ENCODE results near the gene ZFP62. TPM values are rescaled to one million over a fixed set of nuclear protein-coding genes. Genes with fewer than 3 reads are reported as not detected.

ZFP62 gene
- total and polyA plus RNA-seq, 9 donors, result 22.7 to 47.8 (median 33.8) TPM

DNA sequence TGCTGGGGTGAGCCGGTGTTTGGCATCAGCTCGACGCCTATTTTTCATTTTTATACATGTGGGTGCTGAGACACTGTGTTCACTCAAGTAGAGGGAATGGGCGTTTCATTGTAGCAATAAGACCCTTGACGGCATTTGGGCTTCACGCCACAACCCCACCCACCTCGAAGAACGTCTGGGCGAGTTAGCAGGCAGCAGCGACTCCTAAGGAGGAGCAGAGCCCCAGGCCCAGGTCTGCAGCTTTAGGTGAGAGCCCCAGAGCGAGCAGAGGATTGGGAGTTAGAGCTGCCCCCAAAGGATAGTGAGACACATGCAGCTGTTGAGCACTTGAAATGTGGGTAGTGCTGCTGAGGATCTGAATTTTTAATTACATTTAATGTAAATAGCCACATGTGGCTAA lies 1.6 kb upstream of the ZFP62 start:
- Histone ChIP-seq H3K4me3 (no peak overlapping the region), H3K9me3 (no peaks in the 10 kb centered on the region), H3K27ac (no peak overlapping the region), H3K4me1 (ENCODE audit: insufficient read depth) (peaks cover 3% of the 10 kb centered on the region), H3K36me3 (no peaks in the 10 kb centered on the region), H3K27me3 (no peaks in the 10 kb centered on the region)
- 53 to 54% (median 53%) methylated on average over 11 of the region's 11 CpGs for WGBS, 3 donors
- intact Hi-C loops (cut with DNase I), result loop anchor here in 2 of 4 donors (5.0 to 10.0 kb wide), 3 partner anchors 60 to 298 kb away; partner anchors contain the start of gene MGAT1 (in 1 of the 2)
- peak in 3 of 5 donors; percentile 26 to 41 (median 31) for DNase-seq
- no peak for TF ChIP-seq EP300 (IDR thresholded peaks at IDR 0.05)
- no peak for TF ChIP-seq POLR2A (IDR thresholded peaks at IDR 0.05)
- TF ChIP-seq CTCF (IDR thresholded peaks at IDR 0.05), result no peak

- H3K4me1 ChIP-seq (ENCODE audit: insufficient read depth), result peaks cover 3% of the 10 kb centered on the region
- H3K27ac ChIP-seq, result peak overlapping the region; percentile 64 to 77
- TF ChIP-seq POLR2A (IDR thresholded peaks at IDR 0.05), result no peak
- peak in 2 of 5 donors; percentile 27 to 31 for DNase-seq
- WGBS, 3 donors, result 1 to 2% (median 1%) methylated on average over 18 of the region's 18 CpGs
- H3K9me3 ChIP-seq, result no peaks in the 10 kb centered on the region
- intact Hi-C loops (cut with DNase I), result loop anchor here in 2 of 4 donors (5.0 to 10.0 kb wide), 3 partner anchors 58 to 296 kb away; partner anchors contain the start of gene MGAT1 (in 1 of the 2)
- no peaks in the 10 kb centered on the region for H3K27me3 ChIP-seq
- no peaks in the 10 kb centered on the region for H3K36me3 ChIP-seq
- peak overlapping the region; percentile 80 for H3K4me3 ChIP-seq
Measured at GRCh38 chr5:180860273-180860886, 696 bp downstream of the ZFP62 start.

DNA sequence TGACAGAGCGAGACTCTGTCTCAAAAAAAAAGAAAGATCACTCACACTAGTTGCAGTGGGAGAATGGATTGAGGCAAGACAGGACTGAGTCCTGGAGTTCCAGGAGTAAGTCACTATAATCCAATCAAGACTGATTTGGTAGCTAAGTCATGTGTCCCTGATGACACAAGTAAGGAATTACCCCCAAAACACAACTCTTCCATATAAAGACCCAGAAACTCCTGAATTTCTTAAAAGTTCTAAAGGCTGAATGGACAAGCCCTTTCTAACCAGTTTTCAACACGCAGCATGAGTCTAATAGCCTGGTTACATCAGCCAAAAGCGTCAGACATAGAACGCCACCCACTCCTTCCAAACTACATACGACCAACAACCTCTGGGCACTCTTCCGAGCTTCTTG lies 2.5 kb downstream of the ZFP62 start:
- Histone ChIP-seq H3K27me3 (no peaks in the 10 kb centered on the region), H3K4me1 (ENCODE audit: insufficient read depth) (peaks cover 3% of the 10 kb centered on the region), H3K9me3 (no peaks in the 10 kb centered on the region), H3K4me3 (no peak overlapping the region), H3K27ac (no peak overlapping the region), H3K36me3 (no peaks in the 10 kb centered on the region)
- intact Hi-C loops (cut with DNase I), result no loop called here
- DNase-seq, result no peak
- WGBS, 3 donors, result 95 to 99% (median 97%) methylated on average over 6 of the region's 6 CpGs
- no peak for TF ChIP-seq CTCF (IDR thresholded peaks at IDR 0.05)
- no peak for TF ChIP-seq POLR2A (IDR thresholded peaks at IDR 0.05)
- TF ChIP-seq EP300 (IDR thresholded peaks at IDR 0.05), result no peak

GRCh38 chr5:180853848-180854176 lies 7.3 kb downstream of the ZFP62 start:
- intact Hi-C loops (cut with DNase I), result no loop called here
- Histone ChIP-seq H3K27me3 (no peaks in the 10 kb centered on the region), H3K27ac (no peak overlapping the region), H3K9me3 (peaks cover 2 to 28% of the 10 kb centered on the region in 2 donors), H3K4me3 (no peak overlapping the region), H3K4me1 (ENCODE audit: insufficient read depth) (no peaks in the 10 kb centered on the region), H3K36me3 (peaks cover 6% of the 10 kb centered on the region)
- 98 to 100% (median 100%) methylated on average over 1 of the region's 1 CpG for WGBS, 3 donors
- DNase-seq, result no peak
- TF ChIP-seq POLR2A (IDR thresholded peaks at IDR 0.05) (no peak), CTCF (IDR thresholded peaks at IDR 0.05) (no peak), EP300 (IDR thresholded peaks at IDR 0.05) (no peak)

DNA sequence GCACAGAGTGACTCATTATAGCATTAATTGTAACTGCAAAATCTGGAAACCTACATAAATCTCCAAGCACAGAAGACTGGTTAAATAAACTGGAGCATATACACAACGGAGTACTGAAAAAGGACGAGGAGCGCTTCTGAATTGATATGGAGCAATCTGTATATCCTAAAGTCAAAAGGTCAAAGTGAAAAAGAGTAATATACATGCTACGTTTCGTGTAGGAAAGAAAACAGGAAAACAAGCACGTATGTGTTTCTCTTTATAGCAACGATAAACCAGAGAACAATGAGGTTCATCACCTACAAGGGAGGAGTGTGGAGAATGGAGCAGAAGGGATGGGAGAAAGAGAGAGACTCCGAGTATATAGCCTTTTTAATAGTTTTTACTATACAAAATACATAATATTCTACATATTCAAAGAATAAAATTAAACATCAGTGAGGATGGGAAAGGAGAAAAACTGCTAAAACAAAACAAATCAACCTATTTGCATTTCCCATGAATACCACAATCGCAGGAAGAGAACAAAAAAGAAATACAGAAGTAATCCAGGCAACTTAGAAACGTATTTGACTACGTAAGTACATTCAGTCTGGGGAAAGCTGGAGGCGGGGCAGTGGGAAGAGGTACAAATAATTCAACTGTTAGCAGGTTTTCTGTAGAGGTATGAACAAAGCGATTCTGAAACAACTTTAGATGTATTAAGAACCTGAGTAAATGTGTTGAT lies 7.8 kb downstream of the ZFP62 start:
- no peak for DNase-seq
- WGBS, 3 donors, result 86 to 91% (median 87%) methylated on average over 13 of the region's 13 CpGs
- H3K27ac ChIP-seq, result no peak overlapping the region
- TF ChIP-seq CTCF (IDR thresholded peaks at IDR 0.05), result no peak
- TF ChIP-seq POLR2A (IDR thresholded peaks at IDR 0.05), result no peak
- no peaks in the 10 kb centered on the region for H3K4me1 ChIP-seq (ENCODE audit: insufficient read depth)
- no peak overlapping the region for H3K4me3 ChIP-seq
- H3K36me3 ChIP-seq, result peaks cover 6% of the 10 kb centered on the region
- peaks cover 2 to 28% of the 10 kb centered on the region in 2 donors for H3K9me3 ChIP-seq
- H3K27me3 ChIP-seq, result no peaks in the 10 kb centered on the region
- intact Hi-C loops (cut with DNase I), result no loop called here

Measured in ovary (tissue), 9 donors.